ENCODE data around the gene PPP2R5C.

The PPP2R5C gene

GRCh38 chr14:101948666-101949216, 187.2 kb downstream of the PPP2R5C start:
- no peak for DNase-seq (ENCODE audit: low read depth in 2 of 2)

DNA sequence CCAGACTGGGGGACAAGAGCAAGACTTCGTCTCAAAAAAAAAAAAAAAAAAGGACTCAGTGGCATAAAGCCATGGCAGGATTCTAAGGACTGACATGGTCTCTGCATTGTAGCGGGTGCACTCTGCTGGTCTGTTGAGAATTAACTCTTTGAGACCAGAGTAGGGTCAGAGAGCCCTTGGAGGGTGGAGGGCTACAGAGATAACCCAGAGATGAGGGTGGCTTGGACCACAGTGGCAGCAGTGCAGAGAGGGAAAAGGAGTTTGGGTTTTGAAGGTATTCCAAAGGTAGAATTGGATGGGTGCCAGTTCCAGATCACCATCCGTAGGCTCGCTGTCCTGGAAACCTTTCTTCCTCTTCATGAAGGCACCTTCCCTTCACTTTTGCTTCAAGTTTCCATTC, 188.6 kb downstream of the PPP2R5C start:
- no peak for DNase-seq (ENCODE audit: low read depth in 2 of 2)

GRCh38 chr14:101950516-101951215, 189.2 kb downstream of the PPP2R5C start:
- DNase-seq (ENCODE audit: low read depth in 2 of 2), result no peak

- DNase-seq (ENCODE audit: low read depth in 2 of 2), result no peak
These were observed 191.6 kb downstream of the PPP2R5C start for GRCh38 chr14:101953151-101953550.

DNA sequence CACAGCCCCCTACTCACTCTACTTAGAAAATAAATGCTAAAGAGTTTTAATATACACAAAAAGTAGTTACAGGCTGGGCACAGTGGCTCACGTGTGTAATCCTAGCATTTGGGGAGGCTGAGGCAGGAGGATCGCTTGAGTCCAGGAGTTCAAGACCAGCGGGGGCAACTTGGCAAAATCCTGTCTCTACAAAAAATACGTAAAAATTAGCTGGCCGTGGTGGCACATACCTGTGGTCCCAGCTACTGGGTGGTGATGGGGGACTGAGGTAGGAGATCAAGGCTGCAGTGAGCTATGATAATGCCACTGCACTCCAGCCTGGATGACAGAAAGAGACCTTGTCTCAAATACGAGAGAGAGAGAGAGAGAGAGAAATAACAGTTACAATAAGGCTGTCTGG, 193.0 kb downstream of the PPP2R5C start:
- DNase-seq (ENCODE audit: low read depth in 2 of 2), result no peak

- DNase-seq (ENCODE audit: low read depth in 2 of 2), result no peak
These were observed 194.2 kb downstream of the PPP2R5C start for GRCh38 chr14:101955695-101956161.

- no peak for DNase-seq (ENCODE audit: low read depth in 2 of 2)
These were observed 194.8 kb downstream of the PPP2R5C start for GRCh38 chr14:101956179-101956885.

DNA sequence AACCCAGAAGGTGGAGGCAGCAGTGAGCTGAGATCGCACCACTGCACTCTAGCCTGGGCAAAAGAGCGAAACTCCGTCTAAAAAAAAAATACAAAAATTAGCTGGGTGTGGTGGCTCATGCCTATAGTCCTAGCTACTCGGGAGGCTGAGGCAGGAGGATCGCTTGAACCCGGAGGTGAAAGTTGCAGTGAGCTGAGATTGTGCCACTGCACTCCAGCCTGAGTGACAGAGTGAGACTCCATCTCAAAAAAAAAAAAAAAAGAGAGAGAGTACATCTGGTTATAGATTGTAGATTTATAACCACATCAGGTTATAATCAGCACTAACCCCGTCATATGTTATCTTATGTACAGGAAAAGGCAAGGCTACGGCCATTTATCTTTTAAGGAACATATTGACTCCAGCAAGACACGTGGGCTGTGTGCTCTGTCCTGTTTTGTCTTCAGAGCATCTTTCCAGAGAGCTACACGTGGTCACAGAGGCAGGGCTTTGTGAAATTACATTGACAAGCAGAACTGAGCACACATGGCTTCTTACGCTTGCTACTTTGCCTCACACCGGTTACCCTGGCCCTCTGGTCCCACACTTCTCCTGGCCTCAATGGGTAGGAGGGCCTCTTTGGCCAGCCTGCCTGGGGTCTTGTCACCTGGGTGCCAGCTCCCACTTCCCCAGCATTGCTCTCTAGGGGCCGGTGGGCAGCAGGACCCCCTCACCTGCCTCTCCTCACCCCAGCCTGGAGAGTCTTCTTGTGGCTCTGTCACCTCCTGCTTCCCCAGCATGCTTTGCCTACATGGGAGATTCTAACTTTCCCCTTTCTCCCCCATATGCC, 196.1 kb downstream of the PPP2R5C start:
- no peak for DNase-seq (ENCODE audit: low read depth in 2 of 2)

DNA sequence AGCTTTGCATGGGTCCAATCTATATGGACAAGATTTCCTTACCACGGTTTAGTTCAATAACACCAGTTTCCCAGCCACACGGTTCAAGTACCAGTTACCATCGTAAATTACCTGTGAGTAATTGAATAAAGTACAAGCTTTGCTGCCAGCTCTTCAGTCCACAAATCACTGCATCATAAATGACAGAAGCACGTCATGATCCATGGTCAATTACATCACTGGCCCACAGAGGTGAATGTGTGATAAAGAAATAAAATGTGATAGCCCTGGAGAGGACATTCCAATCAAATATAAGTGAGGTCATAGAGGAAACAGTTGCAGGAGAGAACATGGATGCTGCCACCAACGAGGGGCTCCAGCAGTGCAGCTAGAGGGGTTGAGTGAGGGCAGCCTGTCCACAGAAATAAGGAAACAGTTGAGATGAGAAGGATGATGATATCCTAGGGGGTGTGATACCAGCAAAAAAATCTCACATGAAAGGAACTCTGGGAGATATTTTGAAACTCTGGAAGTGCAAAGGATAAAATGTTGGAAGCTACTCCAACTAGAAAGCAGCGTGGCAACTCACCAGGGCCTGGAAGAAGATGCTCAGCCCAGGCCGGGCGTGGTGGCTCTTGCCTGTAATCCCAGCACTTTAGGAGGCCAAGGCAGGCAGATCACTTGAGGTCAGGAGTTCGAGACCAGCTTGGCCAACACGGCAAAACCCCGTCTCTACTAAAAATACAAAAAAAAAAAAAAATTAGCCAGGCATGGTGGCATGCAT, 197.1 kb downstream of the PPP2R5C start:
- no peak for DNase-seq (ENCODE audit: low read depth in 2 of 2)

- no peak for DNase-seq (ENCODE audit: low read depth in 2 of 2)
These were observed 197.8 kb downstream of the PPP2R5C start for GRCh38 chr14:101959277-101959676.

DNA sequence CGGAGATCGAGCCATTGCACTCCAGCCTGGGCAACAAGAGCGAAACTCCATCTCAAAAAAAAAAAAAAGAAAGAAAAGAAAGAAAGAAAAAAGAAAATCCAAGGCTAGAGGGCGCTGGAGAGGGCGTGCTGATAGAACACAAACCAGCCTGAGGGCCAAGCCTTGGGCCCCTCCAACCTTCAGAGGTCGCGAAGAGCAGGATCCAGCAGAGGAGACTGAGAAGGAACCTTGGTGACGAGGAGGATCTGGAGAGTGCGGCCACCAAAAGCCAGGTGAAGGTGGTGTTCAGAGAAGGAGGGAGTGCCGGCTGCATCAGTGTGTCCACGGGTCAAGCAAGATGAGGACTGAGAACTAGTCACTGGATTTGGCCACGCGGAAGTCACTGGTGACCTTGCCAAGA, 198.7 kb downstream of the PPP2R5C start:
- no peak for DNase-seq (ENCODE audit: low read depth in 2 of 2)

DNA sequence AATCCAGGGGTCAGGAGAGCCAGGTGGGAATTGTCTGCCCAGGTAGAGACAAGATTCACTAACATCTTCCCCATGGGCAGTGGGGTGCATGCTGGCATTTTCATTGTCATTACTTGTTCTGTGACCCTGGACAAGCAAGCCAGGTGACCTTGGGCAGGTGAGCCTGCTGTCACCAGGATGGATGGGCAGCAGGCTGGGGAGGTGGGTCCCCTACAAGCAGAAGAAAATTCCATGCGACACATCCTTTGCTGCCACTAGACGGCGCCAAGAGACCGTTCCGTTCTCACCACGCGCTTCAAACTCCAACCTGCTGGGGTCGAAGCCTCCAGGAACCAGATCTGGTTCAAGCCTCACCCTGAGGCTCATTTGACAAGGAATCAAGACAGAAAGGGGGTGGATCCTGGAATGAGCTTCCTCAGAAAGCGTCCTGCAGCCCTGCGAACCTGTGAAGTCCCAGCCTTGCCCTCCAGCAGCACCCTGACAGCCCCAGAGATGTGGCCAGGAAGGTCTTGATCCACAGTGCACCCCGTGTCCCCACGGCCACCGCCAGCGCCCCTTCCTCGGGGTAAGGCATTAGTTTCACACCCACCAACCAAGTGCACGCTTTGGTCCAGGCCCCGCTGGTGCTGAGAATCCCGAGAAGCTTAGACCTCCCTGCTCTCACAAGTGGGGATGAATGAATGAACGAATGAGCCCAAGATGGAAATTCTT, 199.7 kb downstream of the PPP2R5C start:
- DNase-seq (ENCODE audit: low read depth in 2 of 2), result peak; percentile 62 to 71

GRCh38 chr14:101961746-101962502, 200.4 kb downstream of the PPP2R5C start:
- no peak for DNase-seq (ENCODE audit: low read depth in 2 of 2)

GRCh38 chr14:101962503-101962874, 201.0 kb downstream of the PPP2R5C start:
- no peak for DNase-seq (ENCODE audit: low read depth in 2 of 2)

DNA sequence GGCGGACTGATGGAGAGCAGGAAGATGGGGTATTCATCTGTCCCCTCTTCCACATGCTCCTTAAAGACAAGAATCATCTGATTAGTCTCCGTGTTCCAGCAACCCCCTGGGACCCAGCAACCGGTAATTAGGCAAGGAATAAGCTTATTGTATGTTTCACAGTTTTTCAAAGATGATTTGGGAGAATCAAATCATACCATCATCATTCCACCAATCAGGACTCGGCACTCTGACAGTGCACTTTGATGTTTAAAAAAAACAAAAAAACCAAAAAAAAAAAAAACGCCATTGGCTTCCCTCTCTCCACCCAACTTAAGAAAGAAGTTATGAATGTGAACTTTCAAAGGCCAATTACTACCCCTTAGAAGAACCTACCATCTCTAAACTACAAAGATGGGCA, 201.5 kb downstream of the PPP2R5C start:
- DNase-seq (ENCODE audit: low read depth in 2 of 2), result no peak

- DNase-seq (ENCODE audit: low read depth in 2 of 2), result no peak
These were observed 202.3 kb downstream of the PPP2R5C start for GRCh38 chr14:101963656-101964296.

GRCh38 chr14:101964297-101965180, 203.0 kb downstream of the PPP2R5C start, which contains the start of gene DYNC1H1:
Gene DYNC1H1 (plus strand): TSS chr14:101964573. CDS start chr14:101964692, 119 bp downstream.
- peak; percentile 75 to 88 for DNase-seq (ENCODE audit: low read depth in 2 of 2)

GRCh38 chr14:101965181-101965544, 203.7 kb downstream of the PPP2R5C start:
- peak; percentile 23 to 33 for DNase-seq (ENCODE audit: low read depth in 2 of 2)

Data from stimulated activated CD4-positive, alpha-beta T cell treated with anti-CD3 and anti-CD28 coated beads, Interleukin-1b, Interleukin-23, amount 100 ng/mL, for 4 hours (primary cell).